ENCODE data around the gene CHRND. TPM values are rescaled to one million over a fixed set of nuclear protein-coding genes. Genes with fewer than 3 reads are reported as not detected.

The CHRND gene
- total RNA-seq, 1 donor from 2014 or later: not detected

DNA sequence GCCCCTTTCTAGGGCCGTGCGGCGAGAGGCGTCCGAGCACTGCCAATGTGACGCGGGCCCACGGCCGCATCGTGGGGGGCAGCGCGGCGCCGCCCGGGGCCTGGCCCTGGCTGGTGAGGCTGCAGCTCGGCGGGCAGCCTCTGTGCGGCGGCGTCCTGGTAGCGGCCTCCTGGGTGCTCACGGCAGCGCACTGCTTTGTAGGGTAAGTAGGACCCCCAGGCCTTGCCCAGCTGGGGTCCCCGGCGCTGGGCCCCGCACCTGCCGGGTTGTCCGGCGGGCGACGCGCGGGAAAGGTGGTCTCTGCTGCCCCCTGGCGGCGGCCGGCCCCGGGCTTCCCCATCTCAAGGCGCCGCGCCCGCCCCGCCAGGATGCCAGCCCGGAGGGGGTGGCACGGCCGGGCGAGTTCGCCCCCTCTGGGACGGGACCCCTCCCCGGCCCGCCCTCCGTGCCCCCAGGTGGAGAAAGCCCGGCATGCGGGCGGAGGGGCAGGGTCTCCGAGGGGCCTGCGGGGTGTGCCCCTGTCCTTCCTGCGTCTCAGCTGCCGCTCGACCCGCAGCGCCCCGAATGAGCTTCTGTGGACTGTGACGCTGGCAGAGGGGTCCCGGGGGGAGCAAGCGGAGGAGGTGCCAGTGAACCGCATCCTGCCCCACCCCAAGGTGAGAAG lies 3.9 kb upstream of the CHRND start:
- no peaks in the 10 kb centered on the region for H3K36me3 ChIP-seq (ENCODE audit: insufficient read depth, low read length)
- H3K4me1 Mint-ChIP-seq (ENCODE audit: low read depth, unreplicated experiment): peaks cover 2% of the 10 kb centered on the region
- H3K4me3 Mint-ChIP-seq (ENCODE audit: unreplicated experiment): no peak overlapping the region
- H3K36me3 Mint-ChIP-seq (ENCODE audit: low read depth, unreplicated experiment): no peaks in the 10 kb centered on the region
- no peak overlapping the region for H3K27ac ChIP-seq (ENCODE audit: low read depth, low read length)
- H3K4me1 ChIP-seq (ENCODE audit: insufficient read depth, low read length): no peaks in the 10 kb centered on the region
- no peaks in the 10 kb centered on the region for H3K9me3 ChIP-seq (ENCODE audit: insufficient read depth, low read depth, low read length)
- peaks cover 46% of the 10 kb centered on the region for H3K27me3 ChIP-seq (ENCODE audit: insufficient read depth, low read length)
- H3K9me3 Mint-ChIP-seq (ENCODE audit: unreplicated experiment): peaks cover 2% of the 10 kb centered on the region
- H2AFZ ChIP-seq (ENCODE audit: low read depth, low read length): no peak overlapping the region
- H3K27me3 Mint-ChIP-seq (ENCODE audit: low read depth, unreplicated experiment): peaks cover 44% of the 10 kb centered on the region
- no peak overlapping the region for H3K4me3 ChIP-seq (ENCODE audit: insufficient read depth, low read depth, low read length)
- H3K27ac Mint-ChIP-seq (ENCODE audit: unreplicated experiment): no peak overlapping the region
- FAIRE-seq (no peak), DNase-seq (ENCODE audit: low read depth) (no peak)
- no peak for TF ChIP-seq EZH2 (IDR thresholded peaks at IDR 0.05; ENCODE audit: insufficient read depth, low read length)
- TF ChIP-seq, protein P1, sequence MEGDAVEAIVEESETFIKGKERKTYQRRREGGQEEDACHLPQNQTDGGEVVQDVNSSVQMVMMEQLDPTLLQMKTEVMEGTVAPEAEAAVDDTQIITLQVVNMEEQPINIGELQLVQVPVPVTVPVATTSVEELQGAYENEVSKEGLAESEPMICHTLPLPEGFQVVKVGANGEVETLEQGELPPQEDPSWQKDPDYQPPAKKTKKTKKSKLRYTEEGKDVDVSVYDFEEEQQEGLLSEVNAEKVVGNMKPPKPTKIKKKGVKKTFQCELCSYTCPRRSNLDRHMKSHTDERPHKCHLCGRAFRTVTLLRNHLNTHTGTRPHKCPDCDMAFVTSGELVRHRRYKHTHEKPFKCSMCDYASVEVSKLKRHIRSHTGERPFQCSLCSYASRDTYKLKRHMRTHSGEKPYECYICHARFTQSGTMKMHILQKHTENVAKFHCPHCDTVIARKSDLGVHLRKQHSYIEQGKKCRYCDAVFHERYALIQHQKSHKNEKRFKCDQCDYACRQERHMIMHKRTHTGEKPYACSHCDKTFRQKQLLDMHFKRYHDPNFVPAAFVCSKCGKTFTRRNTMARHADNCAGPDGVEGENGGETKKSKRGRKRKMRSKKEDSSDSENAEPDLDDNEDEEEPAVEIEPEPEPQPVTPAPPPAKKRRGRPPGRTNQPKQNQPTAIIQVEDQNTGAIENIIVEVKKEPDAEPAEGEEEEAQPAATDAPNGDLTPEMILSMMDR (IDR thresholded peaks at IDR 0.05; ENCODE audit: insufficient read depth, low read depth, low read length): peak; percentile 13
- no peaks in the 10 kb centered on the region for H3K79me2 ChIP-seq (ENCODE audit: insufficient read depth, low read length)
- no peak overlapping the region for H3K9ac ChIP-seq (ENCODE audit: low read length)
- peaks cover 5% of the 10 kb centered on the region for H4K20me1 ChIP-seq (ENCODE audit: insufficient read depth, low read length)
- peak overlapping the region; percentile 55 for H3K4me2 ChIP-seq (ENCODE audit: low read length)

GRCh38 chr2:232522623-232523401 lies 3.1 kb upstream of the CHRND start:
- Histone ChIP-seq H2AFZ (ENCODE audit: low read depth, low read length) (no peak overlapping the region), H3K9ac (ENCODE audit: low read length) (no peak overlapping the region), H3K27me3 (ENCODE audit: insufficient read depth, low read length) (peaks cover 47% of the 10 kb centered on the region), H4K20me1 (ENCODE audit: insufficient read depth, low read length) (peaks cover 5% of the 10 kb centered on the region), H3K4me3 (ENCODE audit: insufficient read depth, low read depth, low read length) (no peak overlapping the region), H3K27ac (ENCODE audit: low read depth, low read length) (no peak overlapping the region), H3K9me3 (ENCODE audit: insufficient read depth, low read depth, low read length) (no peaks in the 10 kb centered on the region), H3K4me2 (ENCODE audit: low read length) (no peak overlapping the region), H3K36me3 (ENCODE audit: insufficient read depth, low read length) (no peaks in the 10 kb centered on the region), H3K4me1 (ENCODE audit: insufficient read depth, low read length) (no peaks in the 10 kb centered on the region), H3K79me2 (ENCODE audit: insufficient read depth, low read length) (no peaks in the 10 kb centered on the region)
- TF ChIP-seq, protein P1 (IDR thresholded peaks at IDR 0.05; ENCODE audit: insufficient read depth, low read depth, low read length): no peak
- TF ChIP-seq EZH2 (IDR thresholded peaks at IDR 0.05; ENCODE audit: insufficient read depth, low read length): peak; percentile 58
- H3K27ac Mint-ChIP-seq (ENCODE audit: unreplicated experiment): no peak overlapping the region
- peaks cover 47% of the 10 kb centered on the region for H3K27me3 Mint-ChIP-seq (ENCODE audit: low read depth, unreplicated experiment)
- peaks cover 2% of the 10 kb centered on the region for H3K9me3 Mint-ChIP-seq (ENCODE audit: unreplicated experiment)
- DNase-seq (ENCODE audit: low read depth) (no peak), FAIRE-seq (no peak)
- no peaks in the 10 kb centered on the region for H3K36me3 Mint-ChIP-seq (ENCODE audit: low read depth, unreplicated experiment)
- peaks cover 2% of the 10 kb centered on the region for H3K4me1 Mint-ChIP-seq (ENCODE audit: low read depth, unreplicated experiment)
- H3K4me3 Mint-ChIP-seq (ENCODE audit: unreplicated experiment): no peak overlapping the region

DNA sequence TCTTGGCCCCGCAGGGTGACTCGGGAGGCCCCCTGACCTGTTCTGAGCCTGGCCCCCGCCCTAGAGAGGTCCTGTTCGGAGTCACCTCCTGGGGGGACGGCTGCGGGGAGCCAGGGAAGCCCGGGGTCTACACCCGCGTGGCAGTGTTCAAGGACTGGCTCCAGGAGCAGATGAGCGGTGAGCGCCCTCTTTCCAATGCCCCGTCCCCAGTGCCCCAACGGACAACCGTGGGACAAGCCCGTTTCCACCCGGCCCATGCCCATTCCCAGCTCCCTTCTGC lies 2.6 kb upstream of the CHRND start:
- Histone ChIP-seq H3K4me1 (ENCODE audit: insufficient read depth, low read length) (no peaks in the 10 kb centered on the region), H3K27me3 (ENCODE audit: insufficient read depth, low read length) (peaks cover 47% of the 10 kb centered on the region), H3K4me3 (ENCODE audit: insufficient read depth, low read depth, low read length) (no peak overlapping the region), H3K9me3 (ENCODE audit: insufficient read depth, low read depth, low read length) (no peaks in the 10 kb centered on the region), H3K4me2 (ENCODE audit: low read length) (peak overlapping the region; percentile 66), H3K36me3 (ENCODE audit: insufficient read depth, low read length) (no peaks in the 10 kb centered on the region), H3K9ac (ENCODE audit: low read length) (no peak overlapping the region), H2AFZ (ENCODE audit: low read depth, low read length) (no peak overlapping the region), H4K20me1 (ENCODE audit: insufficient read depth, low read length) (peaks cover 5% of the 10 kb centered on the region), H3K79me2 (ENCODE audit: insufficient read depth, low read length) (no peaks in the 10 kb centered on the region), H3K27ac (ENCODE audit: low read depth, low read length) (no peak overlapping the region)
- H3K27me3 Mint-ChIP-seq (ENCODE audit: low read depth, unreplicated experiment): peaks cover 47% of the 10 kb centered on the region
- no peak overlapping the region for H3K27ac Mint-ChIP-seq (ENCODE audit: unreplicated experiment)
- peaks cover 2% of the 10 kb centered on the region for H3K4me1 Mint-ChIP-seq (ENCODE audit: low read depth, unreplicated experiment)
- TF ChIP-seq EZH2 (IDR thresholded peaks at IDR 0.05; ENCODE audit: insufficient read depth, low read length): no peak
- TF ChIP-seq, protein P1 (IDR thresholded peaks at IDR 0.05; ENCODE audit: insufficient read depth, low read depth, low read length): no peak
- H3K9me3 Mint-ChIP-seq (ENCODE audit: unreplicated experiment): peaks cover 2% of the 10 kb centered on the region
- FAIRE-seq (no peak), DNase-seq (ENCODE audit: low read depth) (no peak)
- H3K4me3 Mint-ChIP-seq (ENCODE audit: unreplicated experiment): no peak overlapping the region
- H3K36me3 Mint-ChIP-seq (ENCODE audit: low read depth, unreplicated experiment): no peaks in the 10 kb centered on the region
